H1 (cell line): Measurements from ENCODE around the gene CFAP74. TPM values are rescaled to one million over a fixed set of nuclear protein-coding genes. Genes with fewer than 3 reads are reported as not detected.

Experiments used
- CTCF ChIA-PET: fragments of 300-600 bp; sonication (Branson Sonifier 250); formaldehyde crosslinking; loops from one replicate; lab custom pipeline; 2021; ENCODE audit not compliant: partially characterized antibody; lab: Charles Lee
- POLR2A ChIA-PET: fragments of 300-600 bp; sonication (Branson Sonifier 250); formaldehyde crosslinking; loops from one replicate; lab custom pipeline; 2021; ENCODE audit warnings: inconsistent platforms; ENCODE audit not compliant: partially characterized antibody; lab: Charles Lee
- DNase-seq, 2 experiments: peaks; one replicate each; pipeline versions ENCODE4 v3.0.0 to v3.0.0-alpha.2; 2010 to 2022; ENCODE audit warnings: low spot score in 2 of 2, low read depth in 1 of 2, mixed read lengths in 1 of 2
- FAIRE-seq: peaks from 2 replicates; lab custom pipeline; 2011; peaks lifted over from hg19 to GRCh38; lab: Jason Lieb, UNC
- H2AFZ ChIP-seq: 2 replicates; pipeline ENCODE4 v1.8.1; 2012; ENCODE audit warnings: low read length, inconsistent platforms
- H2AK5ac ChIP-seq: 2 replicates; pipeline ENCODE4 v1.6.1; 2013; ENCODE audit warnings: low read depth, low read length
- H2BK120ac ChIP-seq: replicated peaks from 2 replicates; pipeline ENCODE3; 2013; ENCODE audit warnings: low read depth, low read length, inconsistent platforms
- H2BK12ac ChIP-seq: 2 replicates; pipeline ENCODE4 v1.6.1; 2013; ENCODE audit warnings: low read depth, low read length
- H2BK15ac ChIP-seq: 2 replicates; pipeline ENCODE4 v1.6.1; 2013; ENCODE audit warnings: low read length
- H2BK20ac ChIP-seq: 2 replicates; pipeline ENCODE4 v1.6.1; 2013; ENCODE audit warnings: low read length
- H2BK5ac ChIP-seq: 2 replicates; pipeline ENCODE4 v1.6.1; 2013; ENCODE audit warnings: low read depth, low read length
- H3K14ac ChIP-seq: 2 replicates; pipeline ENCODE4 v1.6.1; 2013; ENCODE audit warnings: inconsistent platforms; ENCODE audit not compliant: insufficient read length
- H3K18ac ChIP-seq: 2 replicates; pipeline ENCODE4 v1.6.1; 2013; ENCODE audit warnings: low read length; ENCODE audit errors: extremely low read depth
- H3K23ac ChIP-seq: 2 replicates; pipeline ENCODE4 v1.6.1; 2013; ENCODE audit warnings: inconsistent platforms; ENCODE audit not compliant: insufficient read length
- H3K23me2 ChIP-seq: 2 replicates; pipeline ENCODE4 v1.6.1; 2013; ENCODE audit warnings: low read depth, low read length
- H3K27ac ChIP-seq: 2 replicates; pipeline ENCODE4 v1.6.1; 2011; ENCODE audit warnings: low read depth, low read length, inconsistent platforms
- H3K27me3 ChIP-seq, 4 experiments: replicated peaks in 1 of 4; 1 replicate in 1 of 4; 2 replicates in 3 of 4; pipeline versions ENCODE4 v1.6.1 to v1.8.1; 2011 to 2013; ENCODE audit warnings: low read length in 3 of 4, mild to moderate bottlenecking in 3 of 4, inconsistent platforms in 2 of 4, mixed read lengths in 2 of 4, moderate library complexity in 1 of 4; ENCODE audit not compliant: control insufficient read depth in 3 of 4, insufficient read depth in 3 of 4; ENCODE audit errors: extremely low read depth in 1 of 4
- H3K36me3 ChIP-seq, 4 experiments: 2 replicates each; pipeline versions ENCODE4 v1.6.1 to v1.8.1; 2011 to 2013; ENCODE audit warnings: mild to moderate bottlenecking in 4 of 4, low read length in 3 of 4, moderate library complexity in 2 of 4, control low read depth in 1 of 4, inconsistent platforms in 1 of 4; ENCODE audit not compliant: insufficient read depth in 4 of 4, control insufficient read depth in 2 of 4
- H3K4ac ChIP-seq: replicated peaks from 2 replicates; pipeline ENCODE3; 2013; ENCODE audit warnings: low read length, low read depth, mixed read lengths, inconsistent platforms; ENCODE audit not compliant: insufficient read length
- H3K4me1 ChIP-seq, 4 experiments: replicated peaks in 1 of 4; 1 replicate in 1 of 4; 2 replicates in 3 of 4; pipeline versions ENCODE4 v1.6.1 to v1.8.1; 2011 to 2013; ENCODE audit warnings: low read length in 3 of 4, inconsistent platforms in 2 of 4, mixed read lengths in 1 of 4; ENCODE audit not compliant: insufficient read depth in 4 of 4, control insufficient read depth in 3 of 4
- H3K4me2 ChIP-seq, 2 experiments: 2 replicates each; pipeline versions ENCODE4 v1.6.1 to v1.8.1; 2011 to 2013; ENCODE audit warnings: low read depth in 2 of 2, low read length in 2 of 2, control low read depth in 1 of 2, inconsistent platforms in 1 of 2, mild to moderate bottlenecking in 1 of 2; ENCODE audit not compliant: insufficient read depth in 1 of 2
- H3K4me3 ChIP-seq, 4 experiments: fragments of 200-600, 300-600 bp in 1 of 4; sonication (generic), shearing (Covaris generic), sonication (Bioruptor Twin) in 1 of 4; 2 replicates each; pipeline versions ENCODE4 v1.5.1 to v1.8.1; 2011 to 2016; ENCODE audit warnings: low read length in 4 of 4, low read depth in 3 of 4, control low read depth in 2 of 4, inconsistent platforms in 2 of 4, mild to moderate bottlenecking in 2 of 4, mixed read lengths in 1 of 4, moderate library complexity in 1 of 4; ENCODE audit not compliant: insufficient read depth in 2 of 4; ENCODE audit errors: extremely low read depth in 1 of 4
- H3K56ac ChIP-seq: replicated peaks from 2 replicates; pipeline ENCODE3; 2013; ENCODE audit warnings: low read depth, mild to moderate bottlenecking, mixed read lengths, low read length, inconsistent platforms; ENCODE audit not compliant: insufficient read length
- H3K79me1 ChIP-seq: 2 replicates; pipeline ENCODE4 v1.6.1; 2013; ENCODE audit warnings: low read depth, low read length, control low read depth
- H3K79me2 ChIP-seq, 2 experiments: 2 replicates each; pipeline versions ENCODE4 v1.6.1 to v1.8.1; 2012 to 2013; ENCODE audit warnings: low read length in 2 of 2, mild to moderate bottlenecking in 2 of 2, inconsistent platforms in 1 of 2; ENCODE audit not compliant: insufficient read depth in 2 of 2, control insufficient read depth in 1 of 2
- H3K9ac ChIP-seq, 4 experiments: replicated peaks in 1 of 4; 1 replicate in 1 of 4; 2 replicates in 3 of 4; pipeline versions ENCODE4 v1.6.1 to v1.8.1; 2011 to 2013; ENCODE audit warnings: low read depth in 3 of 4, low read length in 3 of 4, control low read depth in 2 of 4, mild to moderate bottlenecking in 2 of 4, moderate library complexity in 2 of 4, inconsistent platforms in 1 of 4; ENCODE audit errors: extremely low read depth in 1 of 4
- H3K9me3 ChIP-seq, 2 experiments: 2 replicates each; pipeline versions ENCODE4 v1.6.1 to v1.8.1; 2012 to 2013; ENCODE audit warnings: mild to moderate bottlenecking in 2 of 2, moderate library complexity in 2 of 2, control low read depth in 1 of 2, inconsistent platforms in 1 of 2, low read depth in 1 of 2, low read length in 1 of 2, mixed read lengths in 1 of 2; ENCODE audit not compliant: insufficient read depth in 2 of 2
- H4K20me1 ChIP-seq, 2 experiments: replicated peaks in 1 of 2; 2 replicates each; pipeline versions ENCODE3 to v1.8.1; 2011 to 2013; ENCODE audit warnings: inconsistent platforms in 2 of 2, low read length in 2 of 2, mild to moderate bottlenecking in 1 of 2; ENCODE audit not compliant: insufficient read depth in 2 of 2, control insufficient read depth in 1 of 2
- H4K5ac ChIP-seq: 2 replicates; pipeline ENCODE4 v1.6.1; 2013; ENCODE audit warnings: low read length, low read depth, mixed read lengths, inconsistent platforms; ENCODE audit not compliant: insufficient read length
- H4K8ac ChIP-seq: 2 replicates; pipeline ENCODE4 v1.8.0; 2013; ENCODE audit warnings: mild to moderate bottlenecking, moderate library complexity, low read length, inconsistent platforms; ENCODE audit not compliant: insufficient read depth; ENCODE audit errors: extremely low read depth
- H4K91ac ChIP-seq: replicated peaks from 2 replicates; pipeline ENCODE3; 2013; ENCODE audit warnings: low read length, mixed read lengths, inconsistent platforms; ENCODE audit not compliant: insufficient read length
- ASH2L ChIP-seq: fragments of 200-600, 300-600 bp; sonication (generic); IDR thresholded peaks from one replicate; pipeline ENCODE4 v1.7.1; 2017; ENCODE audit warnings: low read length
- BACH1 ChIP-seq: IDR thresholded peaks from 2 replicates; pipeline ENCODE4 v1.6.1; 2012; ENCODE audit warnings: low read length, improper control_type of control experiment
- BRCA1 ChIP-seq: IDR thresholded peaks from 2 replicates; pipeline ENCODE4 v1.6.1; 2012; ENCODE audit warnings: low read depth, low read length, improper control_type of control experiment
- CBX5 ChIP-seq: fragments of 300-800, 300-1000 bp; sonication (generic); IDR thresholded peaks from 2 replicates; pipeline ENCODE4 v1.7.1; 2016; ENCODE audit warnings: antibody characterized with exemption, low read length, low read depth
- CBX8 ChIP-seq: fragments of 300-800, 300-1000 bp; sonication (generic); IDR thresholded peaks from 2 replicates; pipeline ENCODE4 v1.7.1; 2016; ENCODE audit warnings: low read depth, low read length, borderline replicate concordance
- CHD2 ChIP-seq: IDR thresholded peaks from 2 replicates; pipeline ENCODE4 v1.6.1; 2012; ENCODE audit warnings: low read length, improper control_type of control experiment
- HDAC2 ChIP-seq, 2 experiments: fragments of 300-600 bp in 1 of 2; sonication (generic) in 1 of 2; IDR thresholded peaks; 2 replicates each; pipeline ENCODE4 v1.6.1; 2011 to 2012; ENCODE audit warnings: low read depth in 2 of 2, low read length in 2 of 2, mild to moderate bottlenecking in 2 of 2, moderate library complexity in 2 of 2, borderline replicate concordance in 1 of 2, inconsistent platforms in 1 of 2
- HDAC6 ChIP-seq: IDR thresholded peaks from one replicate; pipeline ENCODE4 v1.7.1; 2012; ENCODE audit warnings: low read depth, mild to moderate bottlenecking, inconsistent platforms, low read length, moderate library complexity
- MAFK ChIP-seq: IDR thresholded peaks from 2 replicates; pipeline ENCODE4 v1.6.1; 2012; ENCODE audit warnings: low read depth, mild to moderate bottlenecking, improper control_type of control experiment, low read length
- RAD21 ChIP-seq, 2 experiments: IDR thresholded peaks in 1 of 2; conservative IDR thresholded peaks in 1 of 2; 2 replicates each; pipeline ENCODE4 v1.6.1; 2011; ENCODE audit warnings: low read depth in 2 of 2, low read length in 2 of 2, improper control_type of control experiment in 1 of 2, inconsistent platforms in 1 of 2, mild to moderate bottlenecking in 1 of 2, moderate library complexity in 1 of 2
- RFX5 ChIP-seq: IDR thresholded peaks from 2 replicates; pipeline ENCODE4 v1.6.1; 2011; ENCODE audit warnings: low read depth, low read length, improper control_type of control experiment, borderline replicate concordance
- SP2 ChIP-seq: IDR thresholded peaks from 2 replicates; pipeline ENCODE4 v1.6.1; 2012; ENCODE audit warnings: mild to moderate bottlenecking, low read length, inconsistent platforms
- SP4 ChIP-seq: IDR thresholded peaks from 2 replicates; pipeline ENCODE4 v1.6.1; 2012; ENCODE audit warnings: low read length, inconsistent platforms
- SUZ12 ChIP-seq: fragments of 200-600 bp; sonication (generic); IDR thresholded peaks from 2 replicates; pipeline ENCODE4 v1.6.1; 2012; ENCODE audit warnings: mild to moderate bottlenecking, inconsistent platforms, low read length, moderate library complexity, mixed read lengths
- WGBS, 2 experiments: shearing (Covaris generic) in 1 of 2; methylation state at CpG; one replicate each; pipeline versions ENCODE4 v1.1.6 to v1.1.7; 2013 to 2015; ENCODE audit warnings: low lambda C conversion rate in 2 of 2, mixed read lengths in 2 of 2, inconsistent platforms in 1 of 2, low coverage in 1 of 2, missing lambda C conversion rate in 1 of 2; ENCODE audit not compliant: insufficient replicate concordance in 2 of 2, insufficient coverage in 1 of 2, insufficient read length in 1 of 2; ENCODE audit errors: extremely low coverage in 1 of 2, missing lambda C conversion rate in 1 of 2; 5-methylcytosine and 5-hydroxymethylcytosine counted together
- polyA plus RNA-seq, 7 experiments: library from polyadenylated mRNA; depleted of rRNA in 3 of 7; stranded (reverse) in 5 of 7; unstranded in 2 of 7; fragments of >200 nt in 5 of 7; fragments of 200-250 nt in 2 of 7; gene quantifications; 1 replicate in 5 of 7; 2 replicates in 1 of 7; 4 replicates in 1 of 7; pipeline versions ENCODE4 v1.2.1 to v1.2.3, GENCODE V29; 2011 to 2013; ENCODE audit warnings: missing spikeins in 2 of 7, mixed read lengths in 2 of 7
- total RNA-seq: library from RNA; stranded (reverse); fragmentation: NEBNext Ultra II Directional; extraction: Animal tissue kit (Norgen Biotek cat#: 25700); gene quantifications from 2 replicates; pipeline ENCODE4 v1.2.1, GENCODE V29; 2021

Gene CFAP74
- total and polyA plus RNA-seq, 2 of the 8 experiments (the other 6 are each of a cell fraction or from before 2014, with no cell fraction given) = 0.09 to 0.20 TPM

GRCh38 chr1:2041887-2042286, 38.3 kb upstream of the CFAP74 start:
- Histone ChIP-seq H3K18ac (no peak overlapping the region), H2AK5ac (no peak overlapping the region), H3K23ac (no peak overlapping the region), H3K4me2 (no peak overlapping the region), H4K8ac (no peak overlapping the region), H3K79me2 (no peaks in the 10 kb centered on the region), H3K4ac (peak overlapping the region; percentile 23), H3K23me2 (no peaks in the 10 kb centered on the region; the same call in 1 of the 2 replicates), H3K36me3 (no peaks in the 10 kb centered on the region), H3K9ac (no peak overlapping the region), H3K14ac (no peak overlapping the region), H4K5ac (no peak overlapping the region), H4K91ac (peak overlapping the region; percentile 89), H3K4me3 (no peak overlapping the region), H3K79me1 (no peaks in the 10 kb centered on the region), H3K4me1 (peaks cover 0 to 5% (median 2%) of the 10 kb centered on the region in 4 experiments; a peak in 6 of 7 replicates), H2BK12ac (0 out of 2 replicates have a peak overlapping the region, but pooled peaks have one; percentile 63), H3K27ac (no peak overlapping the region), H2BK120ac (peak overlapping the region; percentile 54), H2BK20ac (no peak overlapping the region), H3K27me3 (peaks cover 0 to 7% (median 0%) of the 10 kb centered on the region in 4 experiments; a peak in 3 of 7 replicates), H2BK15ac (peak overlapping the region; percentile 84; the same call in 1 of the 2 replicates), H4K20me1 (peaks cover 0 to 3% of the 10 kb centered on the region in 2 experiments), H3K9me3 (no peaks in the 10 kb centered on the region), H2BK5ac (peak overlapping the region; percentile 63; the same call in 1 of the 2 replicates), H2AFZ (no peak overlapping the region), H3K56ac (no peak overlapping the region)
- ChIA-PET POLR2A (no interaction called here), CTCF (interaction anchor here (0.6 to 8.8 kb wide), 8 partner anchors 10 to 133 kb away, joined by 3 to 249 read pairs (median 16); no protein-coding TSS in a partner anchor)
- 85% methylated on average over 4 of the region's 4 CpGs; no CpG with 5 or more reads in 1 of the 2 experiments for WGBS, 2 experiments
- DNase-seq (no peak), FAIRE-seq (no peak)
- TF ChIP-seq HDAC6 (no peak), MAFK (no peak), RFX5 (no peak), ASH2L (no peak), CBX5 (no peak), SP4 (no peak), HDAC2 (IDR thresholded peaks at IDR 0.05; ENCODE audit: borderline replicate concordance in 1 of 2, low read depth in 2 of 2, low read length in 2 of 2) (no peak), CHD2 (no peak), RAD21 (IDR thresholded peaks at IDR 0.05 in 1 of 2, conservative IDR thresholded peaks at IDR 0.05 in 1 of 2; ENCODE audit: low read depth in 2 of 2, low read length in 2 of 2) (no peak), BRCA1 (no peak), SP2 (no peak), CBX8 (no peak), SUZ12 (no peak), BACH1 (no peak)
